HTR-8/SVneo (cell line): Measurements from ENCODE around the gene RABL2A.
"Not testable (repeated sequence)": the region's sequence is repeated elsewhere in the genome, so short reads cannot be mapped to it uniquely, and the experiment has no call there.

Source experiments
- DNase-seq: peaks from one replicate; pipeline ENCODE4 v3.0.0; 2011; ENCODE audit warnings: low spot score, mixed read lengths; ENCODE audit not compliant: insufficient read length
- FAIRE-seq: peaks from 2 replicates; lab custom pipeline; 2011; peaks lifted over from hg19 to GRCh38; lab: Jason Lieb, UNC

RABL2A gene

DNA sequence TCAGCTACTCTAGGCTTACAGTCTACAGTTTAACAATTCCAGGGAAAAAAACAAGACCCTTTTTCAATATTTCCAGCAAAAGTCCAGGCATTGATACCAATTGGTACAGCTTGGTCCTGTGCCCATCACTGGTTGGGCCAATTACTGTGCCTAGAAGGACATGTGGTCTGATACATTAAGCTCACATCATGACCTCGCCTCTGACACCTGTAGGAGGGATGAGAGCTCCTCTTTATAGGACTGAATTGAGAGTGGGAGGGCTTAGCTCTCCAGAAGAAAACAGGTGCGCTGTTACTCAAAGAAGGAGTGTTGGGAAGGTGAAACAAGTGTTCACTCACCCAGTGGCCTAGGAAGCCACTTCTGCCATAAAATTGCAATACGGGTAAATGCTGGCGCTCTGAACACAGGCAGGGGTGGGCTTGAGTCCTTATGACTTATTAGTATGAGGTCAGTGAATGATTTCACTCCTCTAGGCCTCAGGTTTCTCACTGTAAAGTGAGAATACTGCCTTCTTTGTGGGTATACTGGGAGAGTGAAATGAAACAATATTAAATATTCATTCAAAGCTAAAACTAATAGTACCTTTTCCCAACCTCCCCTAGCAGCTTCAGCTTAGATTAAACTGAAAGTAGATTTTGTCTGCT lies 49.7 kb downstream of the RABL2A start:
- DNase-seq (no peak), FAIRE-seq (no peak)

GRCh38 chr2:113677330-113677729 lies 50.3 kb downstream of the RABL2A start:
- FAIRE-seq (no peak), DNase-seq (no peak)

DNA sequence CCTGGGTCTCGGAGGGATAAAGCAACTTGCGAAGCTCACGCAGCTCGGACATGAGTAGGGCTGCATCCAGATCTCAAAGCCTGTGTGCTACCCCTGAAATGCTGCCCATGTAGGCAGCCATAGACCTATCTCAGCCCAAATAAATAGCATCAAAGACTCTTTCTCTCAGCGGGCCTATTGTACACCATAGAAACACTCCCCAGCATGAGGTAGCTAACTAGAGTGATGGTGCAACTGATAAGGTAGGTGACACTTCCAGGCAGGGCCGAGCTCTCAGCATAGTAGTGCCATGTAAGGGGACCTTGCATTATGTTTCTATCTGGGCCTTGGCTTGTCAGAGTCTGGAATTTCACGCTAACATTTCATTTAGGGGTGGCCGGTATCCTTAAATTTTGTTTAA lies 52.4 kb downstream of the RABL2A start:
- FAIRE-seq = no peak

GRCh38 chr2:113685471-113685870 lies 58.4 kb downstream of the RABL2A start:
- DNase-seq (no peak), FAIRE-seq (no peak)

More for the DNA sequence above, 52.4 kb downstream of the RABL2A start:
- no peak for DNase-seq

- FAIRE-seq = no peak
- DNase-seq = no peak
Observed at GRCh38 chr2:113686537-113686936, 59.5 kb downstream of the RABL2A start.

GRCh38 chr2:113690871-113691270 lies 63.8 kb downstream of the RABL2A start:
- not testable (repeated sequence) for FAIRE-seq, DNase-seq
